Measurements from ENCODE around the gene HLA-A. TPM values are rescaled to one million over a fixed set of nuclear protein-coding genes. Genes with fewer than 3 reads are reported as not detected.

HLA-A gene
- total RNA-seq, 4 donors from 2014 or later = 194 to 1,522 (median 473) TPM

GRCh38 chr6:29964518-29964886 lies 22.2 kb downstream of the HLA-A start:
- TF ChIP-seq, protein P1, sequence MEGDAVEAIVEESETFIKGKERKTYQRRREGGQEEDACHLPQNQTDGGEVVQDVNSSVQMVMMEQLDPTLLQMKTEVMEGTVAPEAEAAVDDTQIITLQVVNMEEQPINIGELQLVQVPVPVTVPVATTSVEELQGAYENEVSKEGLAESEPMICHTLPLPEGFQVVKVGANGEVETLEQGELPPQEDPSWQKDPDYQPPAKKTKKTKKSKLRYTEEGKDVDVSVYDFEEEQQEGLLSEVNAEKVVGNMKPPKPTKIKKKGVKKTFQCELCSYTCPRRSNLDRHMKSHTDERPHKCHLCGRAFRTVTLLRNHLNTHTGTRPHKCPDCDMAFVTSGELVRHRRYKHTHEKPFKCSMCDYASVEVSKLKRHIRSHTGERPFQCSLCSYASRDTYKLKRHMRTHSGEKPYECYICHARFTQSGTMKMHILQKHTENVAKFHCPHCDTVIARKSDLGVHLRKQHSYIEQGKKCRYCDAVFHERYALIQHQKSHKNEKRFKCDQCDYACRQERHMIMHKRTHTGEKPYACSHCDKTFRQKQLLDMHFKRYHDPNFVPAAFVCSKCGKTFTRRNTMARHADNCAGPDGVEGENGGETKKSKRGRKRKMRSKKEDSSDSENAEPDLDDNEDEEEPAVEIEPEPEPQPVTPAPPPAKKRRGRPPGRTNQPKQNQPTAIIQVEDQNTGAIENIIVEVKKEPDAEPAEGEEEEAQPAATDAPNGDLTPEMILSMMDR (IDR thresholded peaks at IDR 0.05; ENCODE audit: low read depth) = no peak

GRCh38 chr6:29964887-29965562 lies 22.7 kb downstream of the HLA-A start:
- TF ChIP-seq, protein P1 (IDR thresholded peaks at IDR 0.05; ENCODE audit: low read depth) = no peak

- TF ChIP-seq, protein P1 (IDR thresholded peaks at IDR 0.05; ENCODE audit: low read depth) = no peak
These were observed 23.2 kb downstream of the HLA-A start for GRCh38 chr6:29965563-29965872.

DNA sequence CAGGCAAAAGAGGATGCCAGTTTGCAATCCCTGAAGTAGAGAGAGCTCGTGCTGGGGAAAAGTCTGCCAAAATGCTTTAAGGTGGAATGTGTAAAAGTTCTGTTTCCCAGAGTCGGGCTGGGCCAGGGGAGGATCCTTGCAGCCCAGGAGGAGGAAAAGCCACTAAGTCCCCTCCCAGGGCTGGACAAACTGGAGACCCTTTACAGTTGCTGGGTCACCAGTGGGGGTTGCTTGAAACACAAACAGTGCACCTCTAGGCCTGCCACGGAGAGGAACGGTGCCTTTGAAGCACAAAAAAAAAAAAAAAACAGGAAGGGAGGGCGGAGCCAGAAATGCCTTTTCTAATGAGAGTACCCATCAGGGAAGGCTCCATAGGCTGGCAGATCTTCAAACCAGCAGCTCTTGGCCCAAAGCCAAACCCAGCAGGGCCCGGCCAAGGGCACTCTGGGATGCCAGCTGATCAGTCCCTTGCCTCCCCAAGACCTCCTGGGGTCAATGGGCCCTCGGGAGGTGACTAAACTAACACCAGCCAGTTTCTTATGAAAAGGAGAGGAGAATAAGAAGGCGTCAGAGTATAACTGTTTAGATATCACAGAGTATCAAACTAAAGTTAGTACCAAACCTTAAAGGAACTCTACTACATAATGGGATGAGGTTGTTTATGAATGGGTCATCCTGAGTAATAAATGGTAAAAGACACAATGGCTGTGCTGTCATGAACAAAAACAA lies 23.7 kb downstream of the HLA-A start:
- TF ChIP-seq, protein P1 (IDR thresholded peaks at IDR 0.05; ENCODE audit: low read depth) = no peak

GRCh38 chr6:29967379-29968010 lies 25.2 kb downstream of the HLA-A start:
- TF ChIP-seq, protein P1 (IDR thresholded peaks at IDR 0.05; ENCODE audit: low read depth) = no peak

DNA sequence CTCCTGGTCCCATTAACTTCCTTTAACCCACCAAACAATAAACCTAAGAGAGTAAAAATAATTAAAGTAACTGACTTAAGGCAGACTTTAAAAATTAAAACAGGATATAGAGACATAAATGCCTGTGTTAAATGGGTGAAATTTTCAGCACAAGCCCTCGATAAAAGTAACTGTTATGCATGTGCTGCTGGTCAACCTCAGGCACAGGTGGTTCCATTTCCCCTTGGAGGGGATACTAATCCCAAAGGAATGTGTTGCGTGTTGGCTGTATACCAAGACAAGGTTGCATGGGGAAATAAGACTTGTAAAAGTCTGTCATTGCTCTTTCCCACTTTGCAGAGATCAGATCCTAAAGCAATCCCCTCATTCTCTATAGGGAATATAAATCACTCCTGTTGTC lies 25.8 kb downstream of the HLA-A start:
- TF ChIP-seq, protein P1 (IDR thresholded peaks at IDR 0.05; ENCODE audit: low read depth) = no peak

DNA sequence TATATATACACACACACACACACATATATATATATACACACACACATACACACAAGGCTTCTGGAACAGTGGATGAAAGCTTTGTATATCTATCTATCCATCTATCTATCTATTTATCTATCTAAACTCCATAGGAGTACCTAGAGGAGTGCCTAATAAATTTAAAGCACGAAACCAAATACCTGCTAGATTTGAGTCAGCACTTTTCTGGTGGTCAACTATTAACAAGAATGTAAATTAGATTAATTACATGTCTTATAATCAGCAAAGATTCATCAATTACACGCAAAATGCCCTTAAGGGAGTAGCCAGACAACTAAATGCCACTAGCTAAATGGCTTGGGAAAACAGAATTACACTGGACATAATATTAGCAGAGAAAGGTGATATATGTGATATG lies 26.6 kb downstream of the HLA-A start:
- TF ChIP-seq, protein P1 (IDR thresholded peaks at IDR 0.05; ENCODE audit: low read depth) = no peak

All from subcutaneous adipose tissue (tissue), 4 donors.